Hindlimb muscle (tissue), 1 donor: ENCODE measurements around the gene THRAP3. TPM values are rescaled to one million over a fixed set of nuclear protein-coding genes. Genes with fewer than 3 reads are reported as not detected.
A peak's percentile ranks its signal among the peaks of the same experiment; 100 is the strongest.
"Not testable (repeated sequence)": the region's sequence is repeated elsewhere in the genome, so short reads cannot be mapped to it uniquely, and the experiment has no call there.

Experiments
- DNase-seq: peaks from one replicate; pipeline ENCODE4 v3.0.0-alpha.2; 2013
- polyA plus RNA-seq: library from polyadenylated mRNA; unstranded; fragments of 120-200 nt; gene quantifications from one replicate; pipeline ENCODE4 v1.2.1, GENCODE V29; 2013; ENCODE audit not compliant: insufficient read length

THRAP3 gene
- polyA plus RNA-seq, 1 donor: 99.8 TPM

GRCh38 chr1:36251794-36252481 is 27.7 kb downstream of the THRAP3 start:
- no peak for DNase-seq

- not testable (repeated sequence) for DNase-seq
Measured at GRCh38 chr1:36252482-36252824, 28.2 kb downstream of the THRAP3 start.

- DNase-seq: no peak
Measured at GRCh38 chr1:36253161-36253862, 29.1 kb downstream of the THRAP3 start.

GRCh38 chr1:36256558-36257374 is 32.5 kb downstream of the THRAP3 start:
- DNase-seq: no peak

- no peak for DNase-seq
Measured at GRCh38 chr1:36257375-36257767, 33.1 kb downstream of the THRAP3 start.

- DNase-seq: no peak
Measured at GRCh38 chr1:36258960-36259344, 34.7 kb downstream of the THRAP3 start.

- no peak for DNase-seq
Measured at GRCh38 chr1:36268981-36269380, 44.7 kb downstream of the THRAP3 start.

- DNase-seq: no peak
Measured at GRCh38 chr1:36269408-36269838, 45.2 kb downstream of the THRAP3 start.

GRCh38 chr1:36273024-36273423 is 48.8 kb downstream of the THRAP3 start:
- no peak for DNase-seq

GRCh38 chr1:36274201-36274600 is 50.0 kb downstream of the THRAP3 start:
- no peak for DNase-seq

- no peak for DNase-seq
Measured at GRCh38 chr1:36276688-36277087, 52.4 kb downstream of the THRAP3 start.

GRCh38 chr1:36279110-36279788 is 55.0 kb downstream of the THRAP3 start:
- DNase-seq: no peak

GRCh38 chr1:36279789-36280296 is 55.6 kb downstream of the THRAP3 start:
- no peak for DNase-seq

GRCh38 chr1:36284061-36284460 is 59.8 kb downstream of the THRAP3 start:
- no peak for DNase-seq

- DNase-seq: no peak
Measured at GRCh38 chr1:36284517-36284916, 60.3 kb downstream of the THRAP3 start.

- peak; percentile 85 for DNase-seq
Measured at GRCh38 chr1:36285443-36286101, 61.3 kb downstream of the THRAP3 start.

- no peak for DNase-seq
Measured at GRCh38 chr1:36286802-36287201, 62.6 kb downstream of the THRAP3 start.

GRCh38 chr1:36287595-36287994 is 63.4 kb downstream of the THRAP3 start:
- DNase-seq: no peak

GRCh38 chr1:36295390-36295789 is 71.1 kb downstream of the THRAP3 start:
- no peak for DNase-seq

GRCh38 chr1:36297062-36297461 is 72.8 kb downstream of the THRAP3 start:
- no peak for DNase-seq

- no peak for DNase-seq
Measured at GRCh38 chr1:36298640-36299039, 74.4 kb downstream of the THRAP3 start.

- no peak for DNase-seq
Measured at GRCh38 chr1:36300526-36300925, 76.3 kb downstream of the THRAP3 start.
